HCT116 (cell line): ENCODE measurements around the gene ATCAY.

Source experiments
- ZNF274 ChIP-seq: fragments of 200-500 bp; sonication (Bioruptor generic); IDR thresholded peaks from 2 replicates; pipeline ENCODE4 v1.6.1; 2014; ENCODE audit warnings: mild to moderate bottlenecking, low read depth, low read length, inconsistent platforms
- TF ChIP-seq, protein P1 (sequence below): IDR thresholded peaks from 2 replicates; pipeline ENCODE4 v1.6.1; 2012

GRCh38 chr19:3970808-3971598 is 90.5 kb downstream of the ATCAY start, which contains the start of gene DAPK3:
- TF ChIP-seq, protein P1, sequence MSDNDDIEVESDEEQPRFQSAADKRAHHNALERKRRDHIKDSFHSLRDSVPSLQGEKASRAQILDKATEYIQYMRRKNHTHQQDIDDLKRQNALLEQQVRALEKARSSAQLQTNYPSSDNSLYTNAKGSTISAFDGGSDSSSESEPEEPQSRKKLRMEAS: peak; percentile 53; the same call in 1 of the 2 replicates
- no peak for TF ChIP-seq ZNF274
